HG03342 (cell line): ENCODE data around the gene TIMELESS.
"Not testable (repeated sequence)": the region's sequence is repeated elsewhere in the genome, so short reads cannot be mapped to it uniquely, and the experiment has no call there.

Experiments
- ATAC-seq: cut with Tn5 transposase; IDR thresholded peaks from one replicate; pipeline ENCODE4 v1.9.1; 2021; ENCODE audit warnings: mild to moderate bottlenecking, moderate library complexity; ENCODE audit not compliant: unreplicated experiment

Gene TIMELESS

GRCh38 chr12:56448860-56449621 lies at the start of gene TIMELESS:
Gene TIMELESS, minus strand, starts transcription at chr12:56449426. Its CDS starts 15,256 bp downstream, at chr12:56434170.
- peak; percentile 95 for ATAC-seq

GRCh38 chr12:56498126-56498902 lies 49.1 kb upstream of the TIMELESS start:
- ATAC-seq, result not testable (repeated sequence)

GRCh38 chr12:56496704-56497103 lies 47.5 kb upstream of the TIMELESS start:
- ATAC-seq, result not testable (repeated sequence)

- not testable (repeated sequence) for ATAC-seq
Measured at GRCh38 chr12:56494481-56494880, 45.3 kb upstream of the TIMELESS start.

- not testable (repeated sequence) for ATAC-seq
Measured at GRCh38 chr12:56494106-56494415, 44.8 kb upstream of the TIMELESS start.

- ATAC-seq, result not testable (repeated sequence)
Measured at GRCh38 chr12:56493409-56494105, 44.3 kb upstream of the TIMELESS start.

- ATAC-seq, result no peak
Measured at GRCh38 chr12:56490360-56490759, 41.1 kb upstream of the TIMELESS start.

GRCh38 chr12:56488041-56488955 lies 39.1 kb upstream of the TIMELESS start, which contains the start of gene GLS2:
Gene GLS2, minus strand, starts transcription at chr12:56488161. Its CDS starts 43 bp downstream, at chr12:56488118.
- peak; percentile 89 for ATAC-seq

- ATAC-seq, result peak; percentile 30
Measured at GRCh38 chr12:56487448-56488040, 38.3 kb upstream of the TIMELESS start.

GRCh38 chr12:56486694-56487093 lies 37.5 kb upstream of the TIMELESS start:
- ATAC-seq, result no peak

GRCh38 chr12:56484566-56484965 lies 35.3 kb upstream of the TIMELESS start:
- no peak for ATAC-seq

- ATAC-seq, result no peak
Measured at GRCh38 chr12:56479625-56480024, 30.4 kb upstream of the TIMELESS start.

- no peak for ATAC-seq
Measured at GRCh38 chr12:56477521-56478225, 28.4 kb upstream of the TIMELESS start.

- ATAC-seq, result no peak
Measured at GRCh38 chr12:56476972-56477432, 27.8 kb upstream of the TIMELESS start.

- no peak for ATAC-seq
Measured at GRCh38 chr12:56476143-56476542, 26.9 kb upstream of the TIMELESS start.

- no peak for ATAC-seq
Measured at GRCh38 chr12:56474389-56474788, 25.2 kb upstream of the TIMELESS start.

GRCh38 chr12:56469007-56469930 lies 20.0 kb upstream of the TIMELESS start:
- no peak for ATAC-seq
